Hepatocyte (in vitro differentiated cells): ENCODE results near the gene C1orf167. TPM values are rescaled to one million over a fixed set of nuclear protein-coding genes. Genes with fewer than 3 reads are reported as not detected.

Experiments used
- DNase-seq: peaks from one replicate; pipeline ENCODE4 v3.0.0-alpha.2; 2016; ENCODE audit warnings: low spot score
- H2AFZ ChIP-seq: fragments of 200-600 bp; sonication (generic); 2 replicates; pipeline ENCODE4 v1.6.0; 2016; ENCODE audit warnings: antibody characterized with exemption, mild to moderate bottlenecking
- H3K27ac ChIP-seq: fragments of 200-600 bp; sonication (generic); 2 replicates; pipeline ENCODE4 v1.5.1; 2016; ENCODE audit warnings: mild to moderate bottlenecking
- H3K27me3 ChIP-seq: fragments of 200-600 bp; sonication (generic); 2 replicates; pipeline ENCODE4 v1.6.1; 2016
- H3K36me3 ChIP-seq: fragments of 200-600 bp; sonication (generic); replicated peaks from 2 replicates; pipeline ENCODE4 v1.5.1; 2016; ENCODE audit warnings: low read depth; ENCODE audit not compliant: insufficient read depth
- H3K4me1 ChIP-seq: fragments of 200-600 bp; sonication (generic); 2 replicates; pipeline ENCODE4 v1.5.1; 2016; ENCODE audit warnings: mild to moderate bottlenecking, moderate library complexity; ENCODE audit not compliant: insufficient read depth
- H3K4me2 ChIP-seq: fragments of 200-600 bp; sonication (generic); 2 replicates; pipeline ENCODE4 v1.6.0; 2016
- H3K4me3 ChIP-seq: fragments of 200-600 bp; sonication (generic); 2 replicates; pipeline ENCODE4 v1.5.1; 2016; ENCODE audit warnings: mild to moderate bottlenecking
- H3K79me2 ChIP-seq: fragments of 200-600 bp; sonication (generic); 2 replicates; pipeline ENCODE4 v1.6.0; 2017; ENCODE audit warnings: mild to moderate bottlenecking
- H3K9me2 ChIP-seq: fragments of 200-600 bp; sonication (generic); replicated peaks from 2 replicates; pipeline ENCODE4 v1.6.0; 2017; ENCODE audit warnings: mild to moderate bottlenecking; ENCODE audit not compliant: insufficient read depth
- H3K9me3 ChIP-seq: fragments of 200-600 bp; sonication (generic); 2 replicates; pipeline ENCODE4 v1.5.1; 2016; ENCODE audit warnings: low read depth, mild to moderate bottlenecking
- H4K20me1 ChIP-seq: fragments of 200-600 bp; sonication (generic); 2 replicates; pipeline ENCODE4 v1.6.0; 2016; ENCODE audit warnings: mild to moderate bottlenecking; ENCODE audit not compliant: insufficient read depth, poor library complexity, severe bottlenecking
- CTCF ChIP-seq: fragments of 200-600 bp; sonication (generic); IDR thresholded peaks from 2 replicates; pipeline ENCODE4 v1.5.1; 2016; ENCODE audit warnings: antibody characterized with exemption, mild to moderate bottlenecking; ENCODE audit not compliant: poor library complexity
- EZH2 ChIP-seq: fragments of 200-600 bp; sonication (generic); IDR thresholded peaks from 2 replicates; pipeline ENCODE4 v1.6.1; 2016; ENCODE audit warnings: antibody characterized with exemption, mild to moderate bottlenecking, borderline replicate concordance
- EZH2phosphoT487 ChIP-seq: fragments of 200-600 bp; sonication (generic); IDR thresholded peaks from one replicate; pipeline ENCODE4 v1.6.1; 2018; ENCODE audit warnings: antibody characterized with exemption, mild to moderate bottlenecking, low read depth, moderate library complexity; ENCODE audit not compliant: unreplicated experiment, severe bottlenecking
- WGBS: methylation state at CpG from one replicate; pipeline ENCODE4 v1.1.6; 2016; ENCODE audit warnings: low lambda C conversion rate; ENCODE audit errors: missing lambda C conversion rate; 5-methylcytosine and 5-hydroxymethylcytosine counted together
- polyA plus RNA-seq: library from polyadenylated mRNA; unstranded; fragments of >200 nt; fragmentation: Nextera tagmentation; extraction: Ambion mirVana; gene quantifications from 2 replicates; pipeline ENCODE4 v1.2.1, GENCODE V29; 2016
- total RNA-seq: library from RNA; depleted of rRNA; stranded (reverse); fragments of >200 nt; gene quantifications from 2 replicates; pipeline ENCODE4 v1.2.3, GENCODE V29; 2014

The C1orf167 gene
- total and polyA plus RNA-seq, 2 experiments from 2014 or later, result 0.37 TPM; not detected in 1

GRCh38 chr1:11779715-11780379 is 17.9 kb downstream of the C1orf167 start:
- no peaks in the 10 kb centered on the region for H3K9me2 ChIP-seq
- H3K79me2 ChIP-seq, result no peaks in the 10 kb centered on the region
- no peaks in the 10 kb centered on the region for H3K9me3 ChIP-seq
- no peak overlapping the region for H3K4me3 ChIP-seq
- H3K4me1 ChIP-seq, result peaks cover 3% of the 10 kb centered on the region
- TF ChIP-seq EZH2phosphoT487, result no peak
- 86% methylated on average over 13 of the region's 13 CpGs for WGBS
- H2AFZ ChIP-seq, result no peak overlapping the region
- no peaks in the 10 kb centered on the region for H3K36me3 ChIP-seq
- no peak overlapping the region for H3K4me2 ChIP-seq
- no peaks in the 10 kb centered on the region for H3K27me3 ChIP-seq
- no peak for DNase-seq
- H3K27ac ChIP-seq, result no peak overlapping the region
- no peaks in the 10 kb centered on the region for H4K20me1 ChIP-seq

- Histone ChIP-seq H3K79me2 (no peaks in the 10 kb centered on the region), H3K4me3 (no peak overlapping the region), H3K9me2 (no peaks in the 10 kb centered on the region), H4K20me1 (no peaks in the 10 kb centered on the region), H3K4me1 (peaks cover 10% of the 10 kb centered on the region), H2AFZ (no peak overlapping the region), H3K36me3 (no peaks in the 10 kb centered on the region), H3K27me3 (no peaks in the 10 kb centered on the region), H3K4me2 (no peak overlapping the region), H3K27ac (no peak overlapping the region), H3K9me3 (no peaks in the 10 kb centered on the region)
- TF ChIP-seq EZH2phosphoT487 (no peak), EZH2 (no peak), CTCF (no peak)
- 78% methylated on average over 10 of the region's 10 CpGs for WGBS
- DNase-seq, result no peak
Observed at GRCh38 chr1:11780380-11781147, 18.6 kb downstream of the C1orf167 start.

GRCh38 chr1:11781297-11781696 is 19.3 kb downstream of the C1orf167 start:
- no peak overlapping the region for H2AFZ ChIP-seq
- 91% methylated on average over 12 of the region's 12 CpGs for WGBS

GRCh38 chr1:11782127-11782708 is 20.2 kb downstream of the C1orf167 start:
- H4K20me1 ChIP-seq, result no peaks in the 10 kb centered on the region
- no peaks in the 10 kb centered on the region for H3K79me2 ChIP-seq
- H3K27ac ChIP-seq, result no peak overlapping the region
- no peak for DNase-seq
- no peaks in the 10 kb centered on the region for H3K36me3 ChIP-seq
- 85% methylated on average over 6 of the region's 6 CpGs for WGBS
- no peak for TF ChIP-seq EZH2phosphoT487
- TF ChIP-seq CTCF, result no peak
- TF ChIP-seq EZH2, result no peak
- H3K9me2 ChIP-seq, result no peaks in the 10 kb centered on the region
- H3K4me1 ChIP-seq, result peaks cover 17% of the 10 kb centered on the region
- H3K9me3 ChIP-seq, result no peaks in the 10 kb centered on the region
- no peak overlapping the region for H3K4me3 ChIP-seq
- no peak overlapping the region for H2AFZ ChIP-seq
- no peak overlapping the region for H3K4me2 ChIP-seq
- H3K27me3 ChIP-seq, result no peaks in the 10 kb centered on the region

More at GRCh38 chr1:11781297-11781696, 19.3 kb downstream of the C1orf167 start:
- no peaks in the 10 kb centered on the region for H3K9me3 ChIP-seq
- H4K20me1 ChIP-seq, result no peaks in the 10 kb centered on the region
- H3K27ac ChIP-seq, result no peak overlapping the region
- H3K9me2 ChIP-seq, result no peaks in the 10 kb centered on the region
- H3K27me3 ChIP-seq, result no peaks in the 10 kb centered on the region
- no peak for TF ChIP-seq EZH2
- H3K4me1 ChIP-seq, result peaks cover 10% of the 10 kb centered on the region
- H3K36me3 ChIP-seq, result no peaks in the 10 kb centered on the region
- no peak for DNase-seq
- no peaks in the 10 kb centered on the region for H3K79me2 ChIP-seq
- H3K4me2 ChIP-seq, result no peak overlapping the region
- H3K4me3 ChIP-seq, result no peak overlapping the region
